ENCODE results near the gene SHLD3.

- TF ChIP-seq CTCF (conservative IDR thresholded peaks at IDR 0.05; ENCODE audit: low read depth, low read length) (no peak), EZH2phosphoT487 (IDR thresholded peaks at IDR 0.05; ENCODE audit: borderline replicate concordance, low read length) (no peak)
Observed at GRCh38 chr5:65611524-65611923, 13.3 kb upstream of the SHLD3 start.

Data from PC-3 (cell line).